UCSD-AML1 (cell line): ENCODE results near the gene PHRF1.

Experiments used
- DNase-seq: peaks from one replicate; lab custom pipeline; 2025; ENCODE audit not compliant: unreplicated experiment; lab: John Stamatoyannopoulos, UW

Gene PHRF1

GRCh38 chr11:575996-576768, at the start of gene PHRF1:
Gene PHRF1, plus strand, starts transcription at chr11:576470. Its CDS starts 5,043 bp downstream, at chr11:581513.
- peak; percentile 91 for DNase-seq

DNA sequence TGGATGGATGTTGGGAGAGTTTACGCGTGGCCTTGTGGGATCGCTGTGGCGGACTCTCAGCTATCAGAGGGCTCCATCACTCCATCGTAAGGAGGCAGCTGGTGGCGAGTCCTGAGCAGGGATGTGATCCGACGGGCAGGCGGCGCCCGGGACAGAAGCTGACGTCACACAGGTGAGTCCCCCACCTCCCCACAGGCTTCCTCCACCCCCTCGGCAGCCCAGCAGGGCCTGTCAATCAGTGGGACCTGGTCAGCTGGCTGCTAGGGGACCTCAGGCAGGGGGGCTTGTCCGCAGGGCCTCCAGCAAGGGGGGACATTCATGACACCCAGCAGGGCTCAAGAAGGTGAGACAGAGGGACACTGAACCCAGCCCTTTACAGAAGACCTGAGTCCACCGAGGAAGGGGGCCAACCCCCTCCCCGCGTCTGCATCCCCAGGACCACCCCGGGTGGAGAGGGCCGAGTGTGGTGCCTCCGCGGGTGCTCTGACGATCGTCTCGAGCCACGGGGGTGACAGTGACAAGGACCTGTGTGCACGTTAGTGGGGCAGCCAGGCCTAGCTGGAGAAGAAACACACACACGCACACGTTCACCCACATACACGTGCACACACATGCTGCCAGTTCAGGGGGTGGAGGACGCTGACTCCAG, 48.0 kb upstream of the PHRF1 start:
- DNase-seq, result no peak

GRCh38 chr11:528815-529727, 47.2 kb upstream of the PHRF1 start:
- DNase-seq, result no peak

DNA sequence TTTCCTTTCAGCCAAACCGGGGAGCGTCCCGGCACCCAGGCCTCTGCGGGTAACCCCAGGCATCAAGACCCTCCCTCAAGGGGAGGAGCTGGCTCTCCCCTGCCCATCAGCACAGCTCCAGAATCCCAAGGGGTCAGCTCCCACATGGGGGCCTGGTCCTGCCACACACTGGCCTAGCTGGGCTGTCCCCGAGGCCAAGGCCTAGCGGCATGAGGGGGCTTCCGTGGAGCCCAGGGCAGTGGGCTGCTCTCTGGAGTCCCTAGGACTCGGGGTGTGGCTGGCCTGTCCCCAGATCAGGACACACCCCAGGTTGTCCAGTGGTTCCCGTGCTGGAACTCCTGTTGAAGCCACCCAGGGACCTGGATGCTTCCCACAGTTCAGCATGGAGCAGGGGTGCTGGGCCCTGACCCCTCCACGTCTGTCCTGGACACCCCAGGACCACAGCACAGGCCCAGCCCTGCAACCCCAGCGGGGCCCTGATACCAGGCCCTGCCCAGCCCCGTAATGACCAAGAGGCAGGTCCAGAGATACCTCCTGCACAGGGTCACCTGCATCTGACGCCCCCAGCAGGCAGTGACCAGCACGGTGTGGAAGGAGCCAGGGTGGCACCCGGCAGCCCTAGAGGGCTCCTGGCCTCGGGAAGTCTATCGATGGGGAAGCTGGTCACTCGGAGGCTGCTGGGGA, 46.4 kb upstream of the PHRF1 start:
- no peak for DNase-seq

DNA sequence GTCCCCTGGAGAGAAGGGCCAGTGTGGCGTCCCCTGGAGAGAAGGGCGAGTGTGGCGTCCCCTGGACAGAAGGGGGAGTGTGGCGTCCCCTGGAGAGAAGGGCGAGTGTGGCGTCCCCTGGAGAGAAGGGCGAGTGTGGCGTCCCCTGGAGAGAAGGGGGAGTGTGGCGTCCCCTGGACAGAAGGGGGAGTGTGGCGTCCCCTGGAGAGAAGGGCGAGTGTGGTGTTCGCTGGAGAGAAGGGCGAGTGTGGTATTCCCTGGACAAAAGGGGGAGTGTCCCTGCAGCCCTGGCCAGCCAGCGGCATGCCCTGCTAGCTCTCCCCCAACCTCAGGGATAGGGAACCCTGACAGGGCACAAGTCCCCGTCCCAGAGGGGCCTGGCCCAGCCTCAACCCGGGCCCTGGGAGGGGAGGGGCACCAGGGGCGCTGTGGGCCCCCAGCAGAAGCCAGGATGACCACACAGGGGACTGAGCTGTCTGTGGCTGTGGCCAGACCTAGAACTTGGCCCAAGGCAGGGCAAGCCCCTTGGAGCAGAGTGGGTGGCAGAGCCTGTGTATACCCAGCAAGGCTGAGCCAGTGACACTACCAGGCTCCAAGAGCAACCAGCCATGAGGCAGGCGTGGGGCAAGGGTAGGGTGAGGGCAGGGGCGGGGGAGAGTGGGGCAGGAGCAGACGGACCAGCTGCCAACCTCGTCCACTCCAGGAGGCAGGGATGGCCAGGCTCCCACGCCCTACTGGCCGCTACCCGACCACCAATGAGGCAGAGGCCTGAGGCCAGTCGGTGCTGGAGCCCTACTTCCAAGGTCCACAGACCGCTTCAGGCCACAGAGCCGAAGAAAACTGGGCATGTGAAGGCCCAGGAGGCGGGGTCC, 45.1 kb upstream of the PHRF1 start:
- DNase-seq, result no peak

GRCh38 chr11:531919-532526, 44.2 kb upstream of the PHRF1 start:
- no peak for DNase-seq

DNA sequence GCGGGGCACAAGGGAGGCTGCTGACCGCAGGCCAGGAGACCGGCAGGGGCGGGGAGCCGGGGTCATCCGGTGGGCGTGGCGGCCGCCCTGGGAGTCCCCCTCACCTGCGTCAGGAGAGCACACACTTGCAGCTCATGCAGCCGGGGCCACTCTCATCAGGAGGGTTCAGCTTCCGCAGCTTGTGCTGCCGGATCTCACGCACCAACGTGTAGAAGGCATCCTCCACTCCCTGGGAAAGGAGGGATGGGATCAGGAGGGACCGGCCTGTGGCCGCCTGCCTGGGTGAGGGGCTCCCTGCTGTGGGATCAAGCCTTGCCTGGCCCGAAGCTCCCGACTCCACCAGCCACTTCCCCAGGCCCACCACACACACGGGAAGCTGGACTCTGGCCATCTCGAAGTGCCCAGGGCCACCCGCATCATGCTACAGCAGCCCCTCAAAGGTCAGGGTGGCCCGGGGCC, 43.7 kb upstream of the PHRF1 start:
- DNase-seq, result no peak

DNA sequence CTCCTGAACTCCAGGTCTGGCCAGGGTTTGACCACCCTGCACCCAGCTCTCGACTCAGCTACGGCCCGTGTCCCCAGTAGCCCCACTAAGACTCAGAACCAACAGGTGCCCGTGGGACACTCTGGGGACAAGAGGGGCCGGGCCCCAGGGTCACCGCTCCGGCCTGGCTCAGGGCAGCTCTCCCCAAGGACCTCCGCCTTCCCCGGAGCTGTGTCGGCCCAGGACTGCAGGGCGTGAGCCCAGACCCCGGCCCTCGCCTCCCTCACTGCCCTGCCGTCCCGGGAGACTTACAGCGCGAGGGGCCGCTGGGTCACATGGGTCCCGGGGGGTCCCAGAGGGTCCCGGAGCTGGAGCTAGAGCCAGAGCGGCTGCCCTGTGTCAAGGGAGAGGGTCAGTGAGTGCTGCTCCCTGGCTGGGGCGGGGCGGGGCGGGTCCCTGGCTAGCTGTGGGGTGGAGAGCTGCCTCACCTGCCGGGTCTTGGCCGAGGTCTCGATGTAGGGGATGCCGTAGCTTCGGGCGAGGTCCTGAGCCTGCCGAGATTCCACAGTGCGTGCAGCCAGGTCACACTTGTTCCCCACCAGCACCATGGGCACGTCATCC, 43.2 kb upstream of the PHRF1 start:
- no peak for DNase-seq

- no peak for DNase-seq
These were observed 42.5 kb upstream of the PHRF1 start for GRCh38 chr11:533586-534395.

- no peak for DNase-seq
These were observed 41.7 kb upstream of the PHRF1 start for GRCh38 chr11:534396-535209.

GRCh38 chr11:535210-535518, 41.1 kb upstream of the PHRF1 start:
- no peak for DNase-seq

DNA sequence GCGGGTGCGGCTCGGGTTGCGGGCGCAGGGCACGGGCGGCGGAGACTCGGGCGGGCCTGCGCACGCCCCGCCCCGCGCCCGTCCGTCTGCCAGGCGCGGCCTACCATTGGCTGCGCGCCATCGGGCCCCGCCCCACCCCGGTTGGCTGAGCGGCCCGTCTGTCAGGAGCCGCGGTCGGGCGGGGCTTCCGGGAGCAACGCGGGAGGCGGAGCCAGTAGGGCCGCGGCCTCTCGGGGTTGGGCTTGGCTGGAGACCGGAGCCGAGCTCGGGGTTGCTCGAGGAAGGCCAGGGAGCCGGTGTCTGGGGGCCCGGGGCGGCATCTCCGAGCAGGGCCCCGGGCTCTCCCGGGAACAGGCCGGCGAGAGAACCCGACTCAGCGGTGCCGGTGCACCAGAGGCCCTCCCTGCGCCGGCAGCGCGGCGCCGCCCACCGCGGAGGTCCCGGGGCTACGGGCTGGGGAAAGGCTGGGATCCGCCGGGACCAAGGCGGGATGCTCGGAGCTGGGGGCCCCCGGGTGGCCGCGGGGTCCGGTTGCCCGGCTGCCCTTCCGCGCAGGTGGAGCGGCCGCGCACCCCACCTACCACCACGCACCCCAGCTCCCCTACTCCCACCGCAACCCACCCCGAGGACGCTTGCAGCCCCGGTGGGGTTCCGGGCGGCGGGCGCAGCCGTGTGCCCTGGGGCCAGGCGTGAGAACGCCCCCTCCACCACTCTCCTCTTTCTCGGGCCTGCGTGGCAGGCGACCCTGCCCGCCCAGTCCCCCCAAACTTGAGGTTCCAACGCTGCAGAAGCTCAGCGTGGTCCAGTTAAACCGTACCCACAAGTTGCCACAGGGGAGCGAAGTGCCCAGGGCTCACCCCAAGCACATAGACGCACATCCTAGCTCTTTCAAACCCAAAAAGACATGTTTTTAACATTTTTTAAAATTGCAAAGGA, 40.5 kb upstream of the PHRF1 start, which contains the start of gene HRAS:
TSS of gene HRAS (minus strand) at position 58 of the 936 bp plus-strand sequence.
- DNase-seq, result peak; percentile 97

GRCh38 chr11:536841-537621, 39.2 kb upstream of the PHRF1 start, which contains the start of gene LRRC56:
Gene LRRC56, plus strand, starts transcription at chr11:537527. Its CDS starts 3,158 bp downstream, at chr11:540685.
- peak; percentile 89 for DNase-seq

DNA sequence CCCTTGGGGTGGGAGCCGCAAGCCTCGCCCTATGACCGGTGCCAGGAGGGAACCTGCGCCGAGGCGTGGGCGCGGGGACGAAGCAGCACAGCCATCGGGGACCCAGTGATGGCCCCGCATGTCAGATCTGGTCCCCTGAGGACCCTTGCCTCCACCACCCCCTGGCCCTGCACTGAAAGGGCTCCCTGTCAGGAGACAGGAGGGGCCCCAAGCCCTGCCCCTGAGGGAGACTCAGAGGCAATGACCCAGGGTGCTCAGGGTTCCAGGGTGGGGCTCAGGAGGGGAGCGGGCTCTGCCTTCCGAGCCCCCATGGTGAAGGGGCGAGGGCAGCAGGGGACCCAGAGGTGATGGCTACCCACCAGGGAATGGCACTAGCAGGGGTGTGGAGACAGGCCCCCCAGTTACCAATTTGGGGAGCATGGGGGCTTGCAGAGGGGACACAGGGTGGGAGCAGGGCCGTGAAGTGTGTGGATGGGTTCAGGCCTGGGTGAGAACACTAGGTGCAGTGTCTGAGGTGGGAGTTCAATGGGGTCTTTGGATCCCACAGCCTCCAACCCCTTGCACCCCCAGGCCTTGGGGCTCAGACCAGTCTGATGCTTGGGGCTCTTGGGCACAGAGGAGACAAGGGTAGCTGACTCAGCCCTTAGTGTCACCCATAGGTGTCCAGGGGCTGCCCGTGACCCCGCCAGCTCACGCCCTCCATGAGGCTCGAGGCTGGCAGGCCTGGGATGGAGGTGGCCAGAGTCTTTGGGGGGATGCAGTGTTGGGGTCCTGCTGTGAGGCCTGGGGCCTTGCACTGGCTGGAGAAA, 38.4 kb upstream of the PHRF1 start:
- DNase-seq, result no peak
